NCI-H345 treated with DMSO at 0.1 percent for 48 hours (cell line): ENCODE results near the gene RHOA.
"Not testable (repeated sequence)": the region's sequence is repeated elsewhere in the genome, so short reads cannot be mapped to it uniquely, and the experiment has no call there.

Source experiments
- DNase-seq: peaks from one replicate; lab custom pipeline; 2025; ENCODE audit not compliant: unreplicated experiment; lab: John Stamatoyannopoulos, UW

The RHOA gene

DNA sequence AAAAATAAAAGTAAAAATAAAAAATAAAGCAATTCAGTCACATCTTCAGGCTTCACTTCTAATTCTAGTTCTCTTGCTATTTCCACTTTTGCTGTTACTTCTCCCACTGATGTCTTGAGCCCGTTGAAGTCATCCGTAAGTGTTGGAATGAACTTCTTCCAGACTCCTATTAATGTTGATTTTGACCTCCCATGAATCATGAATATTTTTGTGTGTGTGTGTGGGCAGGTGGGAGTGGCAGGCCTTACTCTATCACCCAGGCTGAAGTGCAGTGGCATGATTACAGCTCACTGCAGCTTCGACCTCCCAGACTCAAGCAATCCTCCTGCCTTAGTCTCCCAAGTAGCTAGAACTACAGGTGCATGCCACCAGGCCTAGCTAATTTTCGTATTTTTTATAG is 82.6 kb downstream of the RHOA start:
- DNase-seq = no peak

DNA sequence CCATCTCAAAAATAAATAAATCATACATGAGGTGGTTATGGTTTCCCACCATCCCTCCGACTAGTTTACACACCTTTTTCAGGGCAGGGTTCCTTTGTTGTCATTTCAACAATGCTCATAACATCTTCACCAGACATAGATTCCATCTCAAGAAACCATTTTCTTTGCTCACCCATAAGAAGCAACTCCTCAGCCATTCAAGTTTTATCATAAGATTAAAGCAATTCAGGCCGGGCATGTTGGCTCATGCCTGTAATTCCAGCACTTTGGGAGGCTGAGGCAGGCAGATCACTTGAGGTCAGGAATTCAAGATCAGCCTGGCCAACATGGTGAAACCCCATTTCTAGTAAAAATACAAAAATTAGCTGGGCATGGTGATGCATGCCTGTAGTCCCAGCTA is 83.4 kb downstream of the RHOA start:
- DNase-seq = not testable (repeated sequence)

DNA sequence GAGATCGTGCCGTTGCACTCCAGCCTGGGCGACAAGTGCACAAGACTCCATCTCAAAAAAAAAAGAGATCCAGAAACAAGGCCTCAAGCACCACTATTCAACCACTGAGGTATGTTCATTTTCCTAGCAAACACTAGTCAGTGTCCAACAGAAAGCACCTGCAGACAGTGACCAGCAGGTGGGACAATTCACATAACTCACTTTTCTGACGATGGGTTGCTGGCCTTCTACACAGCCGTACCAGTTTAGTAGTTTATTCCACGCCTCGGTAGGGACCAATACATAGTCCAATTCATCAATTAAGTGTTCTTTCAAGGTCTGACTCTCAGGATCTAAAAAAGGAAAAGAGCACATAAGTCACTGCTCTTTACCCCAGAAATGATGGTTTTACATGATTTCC is 84.3 kb downstream of the RHOA start:
- DNase-seq = no peak

DNA sequence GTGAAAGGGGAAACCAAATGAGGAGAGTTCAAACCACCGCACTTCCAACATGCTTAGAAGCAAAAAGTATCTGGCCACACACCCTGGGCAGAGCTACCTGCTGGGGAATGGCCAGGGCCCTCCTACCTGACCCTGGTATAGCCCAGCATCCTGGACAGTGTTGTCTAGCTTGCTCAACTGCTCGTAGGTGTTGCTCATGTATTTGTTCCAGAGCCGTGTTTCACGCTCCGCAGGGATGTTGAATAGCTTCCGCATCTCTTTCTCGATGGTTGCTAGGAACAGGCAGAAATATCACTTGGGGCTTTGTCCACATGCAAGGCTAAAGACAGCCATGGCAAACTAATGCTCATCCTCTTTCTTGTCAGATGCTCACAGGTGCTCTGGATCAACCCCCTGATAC is 87.0 kb downstream of the RHOA start:
- DNase-seq = no peak

- DNase-seq = no peak
These were observed 94.9 kb downstream of the RHOA start for GRCh38 chr3:49316696-49317457.

GRCh38 chr3:49313896-49314688 is 97.7 kb downstream of the RHOA start:
- no peak for DNase-seq

GRCh38 chr3:49311283-49311682 is 100.5 kb downstream of the RHOA start:
- no peak for DNase-seq

DNA sequence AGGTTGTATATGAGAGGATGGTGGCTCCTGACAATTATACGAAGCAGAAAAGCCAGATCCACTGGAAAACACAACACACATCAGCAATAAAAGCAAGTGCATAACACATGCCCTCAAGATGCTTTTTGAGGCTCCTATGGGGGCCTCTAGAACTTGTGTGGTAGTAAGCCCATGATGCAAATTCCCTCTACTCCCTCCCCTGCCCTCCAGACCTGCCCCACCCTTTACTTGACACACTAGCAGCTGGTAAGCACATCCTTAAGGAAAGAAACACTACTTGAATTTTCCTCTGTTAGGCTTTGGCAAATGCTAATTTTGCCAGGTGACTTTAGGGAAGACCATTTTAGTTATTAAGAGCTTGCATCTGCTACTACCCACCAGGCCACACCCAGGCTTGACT is 101.1 kb downstream of the RHOA start:
- no peak for DNase-seq
